GM23338 (cell line): ENCODE data around the gene FAM171A2.
A peak's percentile ranks its signal among the peaks of the same experiment; 100 is the strongest.

Experiments
- CREB1 ChIP-seq: fragments of 250-450 bp; sonication (Bioruptor Pico); IDR thresholded peaks from 2 replicates; pipeline ENCODE4 v1.5.0; 2020; ENCODE audit warnings: low read depth, mild to moderate bottlenecking, moderate library complexity
- CTCF ChIP-seq, 2 experiments: fragments of 200-600 bp in 1 of 2; sonication (generic) in 1 of 2; conservative IDR thresholded peaks; 2 replicates each; pipeline versions ENCODE4 v1.5.1 to v1.6.1; 2016 to 2017; ENCODE audit warnings: antibody characterized with exemption in 2 of 2, low read depth in 2 of 2, mild to moderate bottlenecking in 2 of 2, moderate library complexity in 1 of 2
- EZH2 ChIP-seq: fragments of 200-600 bp; sonication (generic); IDR thresholded peaks from one replicate; pipeline ENCODE4 v1.8.0; 2017; ENCODE audit warnings: antibody characterized with exemption, mild to moderate bottlenecking, low read depth; ENCODE audit not compliant: unreplicated experiment
- EZH2phosphoT487 ChIP-seq: fragments of 200-600 bp; sonication (generic); IDR thresholded peaks from one replicate; pipeline ENCODE4 v1.8.1; 2018; ENCODE audit warnings: antibody characterized with exemption; ENCODE audit not compliant: unreplicated experiment
- JUNB ChIP-seq: IDR thresholded peaks from one replicate; pipeline ENCODE4 v1.6.1; 2016; ENCODE audit warnings: antibody characterized with exemption; ENCODE audit not compliant: unreplicated experiment
- NANOG ChIP-seq: IDR thresholded peaks from 2 replicates; pipeline ENCODE4 v1.6.1; 2016; ENCODE audit warnings: antibody characterized with exemption, borderline replicate concordance
- POLR2AphosphoS5 ChIP-seq: IDR thresholded peaks from 2 replicates; pipeline ENCODE4 v1.6.1; 2016; ENCODE audit warnings: antibody characterized with exemption, low read depth
- ZNF114 ChIP-seq: fragments of 250-450 bp; sonication (Bioruptor Pico); IDR thresholded peaks from 2 replicates; pipeline ENCODE4 v1.5.0; 2020; ENCODE audit warnings: mild to moderate bottlenecking, moderate library complexity
- TF ChIP-seq, protein P1 (sequence below): IDR thresholded peaks from one replicate; pipeline ENCODE4 v1.6.1; 2018; ENCODE audit warnings: antibody characterized with exemption; ENCODE audit not compliant: unreplicated experiment

- TF ChIP-seq, protein P1, sequence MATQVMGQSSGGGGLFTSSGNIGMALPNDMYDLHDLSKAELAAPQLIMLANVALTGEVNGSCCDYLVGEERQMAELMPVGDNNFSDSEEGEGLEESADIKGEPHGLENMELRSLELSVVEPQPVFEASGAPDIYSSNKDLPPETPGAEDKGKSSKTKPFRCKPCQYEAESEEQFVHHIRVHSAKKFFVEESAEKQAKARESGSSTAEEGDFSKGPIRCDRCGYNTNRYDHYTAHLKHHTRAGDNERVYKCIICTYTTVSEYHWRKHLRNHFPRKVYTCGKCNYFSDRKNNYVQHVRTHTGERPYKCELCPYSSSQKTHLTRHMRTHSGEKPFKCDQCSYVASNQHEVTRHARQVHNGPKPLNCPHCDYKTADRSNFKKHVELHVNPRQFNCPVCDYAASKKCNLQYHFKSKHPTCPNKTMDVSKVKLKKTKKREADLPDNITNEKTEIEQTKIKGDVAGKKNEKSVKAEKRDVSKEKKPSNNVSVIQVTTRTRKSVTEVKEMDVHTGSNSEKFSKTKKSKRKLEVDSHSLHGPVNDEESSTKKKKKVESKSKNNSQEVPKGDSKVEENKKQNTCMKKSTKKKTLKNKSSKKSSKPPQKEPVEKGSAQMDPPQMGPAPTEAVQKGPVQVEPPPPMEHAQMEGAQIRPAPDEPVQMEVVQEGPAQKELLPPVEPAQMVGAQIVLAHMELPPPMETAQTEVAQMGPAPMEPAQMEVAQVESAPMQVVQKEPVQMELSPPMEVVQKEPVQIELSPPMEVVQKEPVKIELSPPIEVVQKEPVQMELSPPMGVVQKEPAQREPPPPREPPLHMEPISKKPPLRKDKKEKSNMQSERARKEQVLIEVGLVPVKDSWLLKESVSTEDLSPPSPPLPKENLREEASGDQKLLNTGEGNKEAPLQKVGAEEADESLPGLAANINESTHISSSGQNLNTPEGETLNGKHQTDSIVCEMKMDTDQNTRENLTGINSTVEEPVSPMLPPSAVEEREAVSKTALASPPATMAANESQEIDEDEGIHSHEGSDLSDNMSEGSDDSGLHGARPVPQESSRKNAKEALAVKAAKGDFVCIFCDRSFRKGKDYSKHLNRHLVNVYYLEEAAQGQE: no peak
- TF ChIP-seq CTCF (conservative IDR thresholded peaks at IDR 0.05; ENCODE audit: low read depth in 2 of 2) (peak; percentile 33 to 78), ZNF114 (CRISPR knock-in tag) (no peak), NANOG (no peak), POLR2AphosphoS5 (peak; percentile 0; the same call in 1 of the 2 replicates), EZH2 (no peak), CREB1 (CRISPR knock-in tag) (no peak), JUNB (no peak), EZH2phosphoT487 (no peak)
These were observed 8.8 kb downstream of the FAM171A2 start for GRCh38 chr17:44354582-44355561.
